GM19452 (cell line): ENCODE data around the gene CYP51A1.
"Not testable (repeated sequence)": the region's sequence is repeated elsewhere in the genome, so short reads cannot be mapped to it uniquely, and the experiment has no call there.

Experiments
- ATAC-seq: cut with Tn5 transposase; IDR thresholded peaks from one replicate; pipeline ENCODE4 v1.9.1; 2021; ENCODE audit not compliant: unreplicated experiment

The CYP51A1 gene

DNA sequence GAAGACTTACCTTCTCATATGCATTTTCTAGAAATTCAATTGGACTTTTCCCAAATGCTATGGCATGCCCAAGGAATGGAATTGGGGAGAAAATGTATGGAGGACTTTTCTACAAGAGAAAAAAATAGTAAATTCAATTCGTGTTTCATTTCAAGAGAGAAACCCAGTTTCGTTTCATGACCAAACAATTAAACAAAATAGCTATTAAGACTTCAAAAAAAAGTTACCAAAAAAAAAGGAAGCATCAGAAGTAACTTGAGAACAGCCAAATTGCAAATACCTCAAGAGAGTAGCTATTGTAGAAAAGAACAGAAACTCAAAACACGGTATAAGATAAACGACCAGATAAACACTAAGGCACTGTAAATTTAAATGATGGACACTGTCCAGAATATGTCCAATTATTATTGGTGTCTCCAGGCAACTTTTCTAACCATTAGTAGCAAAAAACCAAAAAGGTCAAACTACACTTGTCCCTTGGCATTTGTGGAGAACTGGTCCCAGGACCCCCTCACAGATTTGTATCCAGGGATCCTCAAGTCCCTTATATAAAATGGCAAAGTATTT is 2.4 kb downstream of the CYP51A1 start:
- no peak for ATAC-seq

GRCh38 chr7:92131093-92131492 is 3.2 kb downstream of the CYP51A1 start:
- ATAC-seq = no peak

DNA sequence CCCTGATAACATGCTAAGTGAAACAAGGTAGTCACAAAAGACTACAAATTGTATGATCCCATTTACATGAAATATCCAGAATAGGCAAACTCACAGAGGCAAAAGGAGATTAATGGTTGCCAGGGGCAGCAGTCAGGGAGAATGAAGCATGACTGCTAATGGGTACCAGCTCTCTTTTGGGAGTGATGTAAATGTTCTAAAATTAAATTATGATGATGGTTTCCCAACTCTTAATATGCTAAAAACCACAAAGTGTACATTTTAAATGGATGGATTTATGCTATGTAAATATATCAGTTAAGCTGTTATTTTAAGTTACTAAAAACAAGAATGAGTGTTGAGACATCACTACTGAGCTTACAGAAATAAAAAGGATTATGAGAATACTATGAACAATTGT is 12.6 kb downstream of the CYP51A1 start:
- no peak for ATAC-seq

DNA sequence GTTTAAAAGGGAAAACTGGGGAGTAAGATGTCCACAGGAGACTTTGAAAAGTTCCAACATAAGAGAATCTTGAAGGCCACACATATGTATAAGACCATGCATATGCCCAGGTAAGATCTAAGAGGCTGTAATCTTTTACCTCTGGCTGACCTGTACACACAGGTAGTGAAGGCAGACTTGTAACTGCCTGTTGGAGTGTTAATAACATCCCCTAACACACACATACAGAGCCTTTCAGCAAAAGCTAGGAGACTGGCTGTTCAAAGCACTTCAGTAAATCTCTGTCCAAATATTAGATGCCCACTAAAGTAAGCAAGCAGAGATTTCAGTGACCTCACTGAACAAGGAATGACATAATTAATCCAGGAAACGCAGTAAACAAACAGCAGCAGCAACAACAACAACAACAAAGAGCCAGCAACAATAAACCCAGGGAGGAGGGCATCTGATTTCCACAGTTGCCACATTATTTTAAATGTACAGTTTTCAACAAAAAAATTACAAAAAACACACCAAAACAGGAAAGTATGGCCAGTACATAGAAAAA is 15.0 kb downstream of the CYP51A1 start:
- ATAC-seq = no peak

DNA sequence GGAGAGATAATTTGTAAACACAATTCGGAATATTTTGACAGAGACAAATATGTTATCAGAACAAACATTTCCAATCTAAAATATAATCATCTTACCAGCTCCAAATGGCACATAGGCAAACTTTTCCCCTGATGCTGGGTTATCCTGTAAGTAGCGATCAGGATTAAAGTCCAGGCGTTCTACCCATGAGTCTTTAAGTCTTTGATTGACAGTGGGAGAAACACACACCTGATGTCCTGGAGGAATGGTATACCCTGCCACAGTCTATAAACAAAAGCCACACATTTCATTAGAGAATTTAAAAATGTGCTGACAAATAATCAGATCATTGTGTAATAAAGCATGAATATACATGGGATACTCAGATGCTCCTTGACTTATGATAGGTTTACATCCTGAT is 17.3 kb downstream of the CYP51A1 start:
- no peak for ATAC-seq

DNA sequence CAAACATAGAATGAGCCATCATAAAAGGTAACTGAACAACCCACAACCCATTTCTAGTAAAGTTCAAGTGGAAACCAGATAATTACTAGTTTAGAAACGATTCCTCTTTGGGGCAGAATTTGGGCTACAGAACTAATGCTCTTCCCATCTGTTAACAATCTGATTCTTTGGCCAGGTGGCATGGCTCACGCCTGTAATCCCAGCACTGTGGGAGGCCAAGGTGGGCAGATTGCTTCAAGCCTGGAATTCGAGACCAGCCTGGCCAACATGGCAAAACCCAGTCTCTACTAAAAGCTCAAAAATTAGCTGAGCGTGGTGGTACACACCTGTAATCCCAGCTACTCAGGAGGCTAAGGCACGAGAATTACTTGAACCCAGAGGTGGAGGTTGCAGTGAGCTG is 18.5 kb downstream of the CYP51A1 start:
- ATAC-seq = no peak

DNA sequence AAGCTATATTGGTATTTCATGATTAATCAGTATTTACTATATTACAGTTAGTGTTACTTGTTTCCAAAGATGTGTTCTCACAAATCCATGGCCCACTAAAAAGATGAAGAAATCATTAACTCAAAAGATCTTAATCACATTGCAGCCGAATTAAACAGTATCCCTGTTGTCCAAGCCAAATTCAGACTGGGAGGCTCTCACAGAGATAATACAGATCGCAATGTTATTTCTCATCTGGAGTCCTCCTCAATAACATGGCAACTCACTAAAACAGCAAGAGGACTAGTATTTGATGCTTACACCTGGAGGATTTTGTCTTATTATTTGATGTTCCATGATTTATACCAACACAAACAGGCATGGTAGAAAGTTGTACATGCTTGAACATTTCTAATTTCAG is 23.4 kb downstream of the CYP51A1 start:
- ATAC-seq = no peak

DNA sequence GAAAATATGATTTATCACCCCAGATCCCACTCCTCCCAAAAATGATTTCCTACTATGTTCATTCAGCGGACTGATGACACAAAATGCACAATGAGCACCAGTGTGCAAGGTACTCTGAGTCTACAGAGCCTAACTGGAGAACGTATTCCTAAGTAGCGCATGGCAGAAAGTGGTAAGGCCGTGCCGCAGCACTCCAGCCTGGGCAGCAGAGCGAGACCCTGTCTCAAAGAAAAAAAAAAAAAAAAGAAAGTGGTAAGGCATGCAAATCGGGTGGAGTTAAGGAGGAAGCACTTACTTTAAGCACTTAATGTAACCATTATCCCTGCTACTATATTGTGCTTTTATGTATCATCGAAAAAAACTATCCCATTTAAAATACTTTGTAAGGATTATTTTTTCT is 25.5 kb downstream of the CYP51A1 start:
- no peak for ATAC-seq

GRCh38 chr7:92102862-92103261 is 31.4 kb downstream of the CYP51A1 start:
- ATAC-seq = not testable (repeated sequence)

GRCh38 chr7:92100534-92100933 is 33.7 kb downstream of the CYP51A1 start:
- ATAC-seq = no peak

DNA sequence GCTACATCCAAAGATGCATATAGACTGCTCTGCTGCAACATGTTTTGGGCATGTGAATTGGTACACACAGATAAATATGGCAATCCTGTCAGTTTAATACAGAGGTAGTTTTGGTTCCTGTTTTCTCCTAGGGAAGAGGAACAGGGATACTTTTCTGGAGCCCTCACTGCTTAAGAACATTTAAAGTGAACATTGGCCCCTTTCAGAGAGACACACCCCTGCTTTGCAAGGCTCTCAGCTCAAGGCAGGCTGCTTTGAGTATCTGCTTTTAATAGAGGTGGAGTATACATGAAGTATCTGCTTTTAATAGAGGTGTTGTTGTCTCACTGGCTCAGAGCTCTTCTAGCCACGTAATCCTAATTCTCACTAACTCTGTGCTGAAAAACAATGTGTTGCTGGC is 38.9 kb downstream of the CYP51A1 start:
- no peak for ATAC-seq

DNA sequence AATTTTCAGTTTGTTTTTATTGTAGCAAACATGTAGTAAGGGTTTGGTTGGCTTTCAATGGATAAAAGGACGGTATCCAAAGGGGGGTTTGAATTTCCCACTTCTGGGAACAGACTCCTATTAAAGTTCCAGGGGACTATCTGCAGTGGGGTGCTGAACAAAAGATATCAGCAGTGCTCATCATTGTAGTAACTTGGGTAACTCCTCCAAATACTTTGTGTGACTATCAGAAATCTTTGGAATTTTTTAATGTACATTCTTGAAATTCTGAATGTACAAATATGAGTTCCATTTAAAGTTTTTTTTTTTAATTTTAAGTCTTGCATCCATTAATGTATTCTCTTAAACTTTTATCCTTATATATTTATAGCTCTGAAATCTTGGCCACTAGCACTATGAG is 42.1 kb downstream of the CYP51A1 start:
- no peak for ATAC-seq

- no peak for ATAC-seq
These were observed 46.0 kb downstream of the CYP51A1 start for GRCh38 chr7:92088266-92088665.

DNA sequence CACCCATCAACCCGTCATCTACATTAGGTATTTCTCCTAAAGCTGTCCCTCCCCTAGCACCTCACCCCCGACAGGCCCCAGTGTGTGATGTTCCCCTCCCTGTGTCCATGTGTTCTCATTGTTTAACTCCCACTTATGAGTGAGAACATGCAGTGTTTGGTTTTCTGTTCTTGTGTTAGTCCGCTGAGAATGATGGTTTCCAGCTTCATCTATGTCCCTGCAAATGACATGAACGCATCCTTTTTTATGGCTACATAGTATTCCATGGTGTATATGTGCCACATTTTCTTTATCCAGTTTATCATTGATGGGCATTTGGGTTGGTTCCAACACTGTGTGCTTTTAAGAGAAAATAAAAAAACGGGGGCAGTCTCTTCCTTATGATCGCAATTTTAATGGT is 50.4 kb downstream of the CYP51A1 start:
- not testable (repeated sequence) for ATAC-seq

DNA sequence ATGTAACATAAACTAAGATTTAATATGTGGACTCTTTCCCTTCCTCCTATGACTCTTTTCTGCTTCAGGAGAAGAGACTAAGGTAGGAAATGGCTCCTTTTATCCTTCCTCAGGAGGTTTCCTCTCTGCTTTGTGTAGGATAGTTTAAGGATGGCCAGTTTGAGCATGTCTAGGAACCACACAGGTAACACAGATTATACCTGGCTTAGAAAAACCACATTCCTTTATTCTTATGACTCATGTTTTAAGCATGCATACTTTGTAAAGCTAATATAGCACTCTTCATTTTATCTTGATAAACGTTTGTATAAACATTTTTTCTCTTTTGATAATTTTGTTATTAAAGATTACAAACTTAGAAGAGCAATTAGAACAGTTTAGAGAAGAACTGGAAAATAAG is 57.8 kb downstream of the CYP51A1 start:
- ATAC-seq = no peak

DNA sequence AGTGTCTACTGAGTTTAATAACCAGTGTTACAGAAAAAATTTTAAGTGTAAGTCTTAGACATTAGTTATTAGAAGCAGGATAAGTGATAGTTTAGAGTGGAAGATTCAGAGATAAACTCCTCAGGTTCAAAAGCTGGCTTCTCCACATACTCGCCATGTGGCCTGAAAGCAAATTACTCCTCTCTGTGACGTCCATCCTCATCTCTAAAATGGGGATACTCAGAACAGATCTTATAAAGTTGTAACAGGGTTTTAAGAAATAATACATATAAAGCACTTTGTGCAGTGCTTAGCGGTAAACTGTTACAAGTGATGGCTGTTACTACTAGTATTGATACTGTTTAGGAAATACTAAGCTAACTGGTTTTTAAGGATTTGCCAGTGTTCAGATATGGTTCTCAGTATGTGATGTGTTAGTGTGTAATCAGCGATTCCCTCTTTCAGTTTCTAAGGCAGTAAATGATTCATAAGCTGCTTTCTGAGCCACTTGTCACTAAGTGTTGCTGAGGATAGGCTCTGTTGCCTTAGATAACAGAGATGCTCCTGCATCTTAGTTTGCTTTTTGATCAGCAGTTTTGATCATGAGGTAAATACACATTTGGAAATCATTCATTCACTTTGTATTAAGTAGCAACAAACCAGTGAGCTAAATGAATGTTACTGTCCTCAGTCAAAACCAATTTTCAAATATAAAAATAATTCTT is 58.7 kb downstream of the CYP51A1 start:
- peak; percentile 94 for ATAC-seq

GRCh38 chr7:92072708-92073107 is 61.6 kb downstream of the CYP51A1 start:
- no peak for ATAC-seq

DNA sequence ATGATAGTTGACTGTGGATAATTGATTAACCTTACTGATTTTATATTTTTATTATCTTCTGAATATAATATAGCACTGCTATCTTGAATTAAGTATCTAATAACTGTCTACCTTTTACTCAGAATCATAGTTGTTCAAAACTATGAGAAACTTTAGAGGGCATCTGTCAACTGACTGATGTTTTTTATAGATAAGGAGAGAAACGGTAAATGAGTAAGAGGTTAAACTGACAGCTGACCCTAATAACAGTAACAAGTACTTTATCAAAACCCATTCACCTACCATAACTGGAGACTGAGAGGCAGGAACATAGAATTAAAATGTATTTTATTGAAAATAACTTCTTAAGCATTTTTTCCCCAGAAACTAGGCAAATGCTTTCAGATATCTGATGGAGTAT is 62.2 kb downstream of the CYP51A1 start:
- ATAC-seq = no peak

- ATAC-seq = no peak
These were observed 63.2 kb downstream of the CYP51A1 start for GRCh38 chr7:92071032-92071431.

- no peak for ATAC-seq
These were observed 69.7 kb downstream of the CYP51A1 start for GRCh38 chr7:92064438-92065029.
